ENCODE measurements around the gene BMP10.

- TF ChIP-seq CTCF (IDR thresholded peaks at IDR 0.05) (no peak), POLR2A (IDR thresholded peaks at IDR 0.05) (no peak)
These were observed 6.1 kb downstream of the BMP10 start for GRCh38 chr2:68865108-68865507.
